Stimulated activated CD8-positive, alpha-beta memory T cell treated with anti-CD3 and anti-CD28 coated beads, Interleukin-7, amount 100 ng/mL, for 1 hour (primary cell): ENCODE data around the gene ERICH6.

Experiments used
- DNase-seq, 2 donors: peaks; one replicate each; pipeline ENCODE4 v3.0.0-alpha.2; 2020; ENCODE audit warnings: low read depth in 2 of 2

ERICH6 gene

DNA sequence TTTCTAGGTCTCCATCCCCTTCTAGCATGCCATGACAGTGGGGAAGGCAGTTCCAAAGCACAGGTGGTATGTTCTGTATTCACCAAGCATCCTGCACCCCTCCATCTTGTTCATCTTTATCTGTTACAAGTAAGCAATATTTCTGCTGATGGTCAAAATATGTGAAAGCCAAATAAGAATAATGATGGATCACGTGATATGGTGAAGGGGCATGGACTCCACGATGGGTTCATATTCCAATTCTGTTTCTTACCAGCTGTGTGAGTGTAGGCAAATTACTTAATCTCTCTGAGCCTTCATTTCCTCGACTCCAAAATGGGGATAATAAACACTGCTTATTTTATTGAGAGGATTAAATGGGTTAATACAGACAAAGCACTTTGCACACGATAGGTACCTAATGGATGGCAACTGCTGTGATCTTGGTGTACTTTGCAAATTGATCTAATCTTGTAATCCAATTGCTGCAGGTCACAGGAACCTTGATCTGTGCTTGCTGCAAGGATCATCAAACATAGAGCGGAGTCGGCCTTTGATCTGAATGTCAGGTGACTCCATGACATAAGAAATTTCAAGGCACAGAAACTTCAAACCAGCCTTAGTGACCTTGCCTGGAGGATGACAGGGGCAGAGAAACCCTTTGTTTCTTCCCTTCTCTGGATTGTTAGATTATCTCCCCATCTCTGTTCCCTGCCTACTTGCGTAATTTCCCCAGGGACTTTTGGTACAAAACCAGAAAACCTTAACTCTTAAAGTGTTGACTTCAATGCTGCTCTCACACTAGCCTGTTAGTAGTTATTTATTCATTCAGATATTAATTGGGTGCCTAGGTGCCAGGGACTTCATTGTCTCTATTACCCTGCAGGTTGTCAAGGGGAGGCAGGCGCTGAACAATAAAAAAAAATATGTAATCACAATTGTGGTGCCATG is 33.4 kb upstream of the ERICH6 start:
- no peak for DNase-seq

DNA sequence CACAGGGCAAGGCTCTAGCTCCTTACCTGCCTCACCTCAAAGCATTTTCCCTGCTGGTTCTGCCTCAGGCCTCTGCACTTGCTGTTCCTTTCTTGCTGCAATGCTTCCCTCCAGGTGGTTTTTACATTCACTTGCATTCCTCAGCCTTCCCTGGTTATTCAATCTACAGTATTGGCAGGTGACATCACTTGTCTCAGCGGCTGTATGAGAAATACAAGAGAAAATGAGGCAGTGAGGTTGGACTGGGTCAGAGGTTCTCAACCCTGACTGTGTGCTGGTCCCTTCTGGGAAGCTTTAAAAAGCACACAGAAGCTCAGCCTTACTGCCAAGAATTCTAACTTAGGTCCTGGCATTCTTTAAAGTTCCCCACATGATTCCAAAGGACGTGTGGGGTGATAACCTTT is 32.6 kb upstream of the ERICH6 start:
- no peak for DNase-seq

DNA sequence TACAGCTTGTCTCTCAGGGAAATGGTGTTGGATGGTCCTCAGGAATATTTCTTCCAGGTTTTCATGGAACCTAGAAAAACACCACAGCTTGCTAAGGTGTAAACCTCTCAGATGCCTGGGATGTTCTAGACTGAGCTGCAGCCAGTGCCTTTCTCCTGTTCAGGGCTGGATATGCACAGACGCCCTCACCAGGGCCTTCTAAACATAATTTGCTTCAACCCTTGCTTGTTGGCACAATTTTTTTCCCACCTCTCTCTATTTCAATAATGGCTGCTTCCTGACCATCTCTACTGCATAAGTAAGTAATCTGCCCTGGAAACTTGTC is 31.0 kb upstream of the ERICH6 start:
- no peak for DNase-seq

DNA sequence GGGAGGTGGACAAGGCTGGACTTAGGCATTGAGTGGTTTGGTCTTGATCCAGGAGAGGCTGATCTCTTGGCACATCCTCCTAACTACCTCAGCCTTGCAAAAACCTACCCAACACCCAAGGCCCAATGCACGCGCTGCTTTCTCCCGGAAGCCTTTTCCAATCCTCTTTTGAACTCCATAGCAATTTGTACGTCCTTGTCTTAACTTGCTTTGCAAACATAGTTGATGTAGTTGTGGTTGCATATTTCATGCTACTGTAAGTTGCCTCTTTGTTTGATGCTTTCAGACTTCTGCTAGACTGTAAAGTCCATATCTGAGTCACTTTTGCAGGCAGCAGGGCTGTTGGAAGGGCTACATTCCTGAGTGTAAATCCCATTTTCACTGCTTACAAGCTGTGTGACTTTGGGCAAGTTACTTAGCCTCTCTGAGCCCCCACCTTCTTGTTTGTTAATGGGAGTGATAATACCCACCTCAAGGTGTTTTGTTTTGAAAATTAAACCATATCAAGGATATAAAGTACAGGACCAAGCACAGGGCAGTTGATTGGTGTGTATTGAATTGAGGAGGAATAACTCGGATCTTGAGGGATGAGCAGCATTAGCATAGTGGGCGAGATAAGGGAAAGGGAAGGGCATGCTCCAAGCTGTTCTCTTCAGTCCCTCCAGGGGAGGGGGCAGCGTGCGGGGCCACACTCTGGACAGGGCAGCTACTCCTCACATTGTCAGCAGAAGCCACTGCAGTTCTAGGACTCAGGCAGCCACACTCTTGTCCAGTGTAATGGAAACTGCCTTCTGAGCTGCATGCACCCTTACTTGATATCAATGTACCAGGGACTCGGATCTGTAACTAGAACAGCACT is 30.4 kb upstream of the ERICH6 start:
- DNase-seq, result no peak

DNA sequence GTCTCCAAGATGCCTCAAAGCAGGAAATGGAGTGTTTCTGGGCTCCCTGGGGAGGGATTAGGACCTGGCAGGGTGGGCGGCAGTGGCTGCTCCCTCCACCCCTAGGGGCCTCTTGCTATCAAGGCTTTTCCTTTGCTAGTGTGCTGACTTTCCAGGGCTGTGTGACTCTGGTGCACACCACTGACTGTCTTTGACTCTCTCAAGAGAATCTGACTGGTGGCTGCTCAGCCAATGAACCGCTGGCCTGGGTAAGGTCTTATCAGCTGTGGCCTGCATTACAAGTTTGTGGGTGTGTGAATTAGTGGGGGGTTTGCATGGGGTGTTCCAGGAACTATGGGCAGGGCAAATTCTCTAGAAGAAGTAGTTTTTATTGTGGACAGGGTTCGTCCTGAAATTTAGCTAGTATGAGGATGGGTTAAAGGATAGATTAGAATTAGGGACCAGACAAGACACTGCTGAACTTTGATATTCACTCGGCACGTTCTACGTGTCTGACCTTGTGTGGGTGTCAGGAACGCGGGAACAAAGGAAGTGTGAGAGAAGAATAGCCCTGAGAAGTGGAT is 29.7 kb upstream of the ERICH6 start:
- DNase-seq, result no peak

DNA sequence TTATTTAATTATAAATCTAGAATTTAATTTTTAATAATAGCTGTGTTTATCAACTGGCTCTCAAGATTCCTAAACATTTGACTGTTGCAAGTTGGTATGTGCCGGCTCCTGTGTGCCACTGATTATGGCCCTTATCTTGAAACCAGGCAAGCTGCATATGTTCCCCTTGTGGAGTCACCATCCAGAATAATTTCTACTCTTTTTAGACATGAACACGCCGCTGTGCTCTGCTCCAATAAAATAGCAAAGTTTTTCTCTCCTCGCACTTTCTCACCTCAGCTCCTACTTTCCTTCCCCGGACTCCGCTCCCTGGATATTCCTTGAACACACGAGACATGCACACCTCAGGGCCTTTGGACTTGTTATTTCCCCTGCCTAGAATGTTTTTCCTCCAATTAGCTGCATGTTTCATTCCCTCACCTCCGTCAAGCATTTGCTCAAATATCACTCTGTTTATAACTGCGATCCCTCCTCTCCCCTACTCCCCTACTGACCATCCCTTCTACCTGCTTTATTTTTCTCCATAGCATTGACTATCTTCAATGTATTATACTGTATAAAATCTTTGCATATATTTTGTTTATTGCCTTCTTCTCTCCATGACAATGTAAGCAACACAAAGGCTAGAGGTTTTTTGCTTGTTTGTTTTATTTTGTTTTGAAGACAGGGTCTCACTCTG is 26.1 kb upstream of the ERICH6 start:
- no peak for DNase-seq

DNA sequence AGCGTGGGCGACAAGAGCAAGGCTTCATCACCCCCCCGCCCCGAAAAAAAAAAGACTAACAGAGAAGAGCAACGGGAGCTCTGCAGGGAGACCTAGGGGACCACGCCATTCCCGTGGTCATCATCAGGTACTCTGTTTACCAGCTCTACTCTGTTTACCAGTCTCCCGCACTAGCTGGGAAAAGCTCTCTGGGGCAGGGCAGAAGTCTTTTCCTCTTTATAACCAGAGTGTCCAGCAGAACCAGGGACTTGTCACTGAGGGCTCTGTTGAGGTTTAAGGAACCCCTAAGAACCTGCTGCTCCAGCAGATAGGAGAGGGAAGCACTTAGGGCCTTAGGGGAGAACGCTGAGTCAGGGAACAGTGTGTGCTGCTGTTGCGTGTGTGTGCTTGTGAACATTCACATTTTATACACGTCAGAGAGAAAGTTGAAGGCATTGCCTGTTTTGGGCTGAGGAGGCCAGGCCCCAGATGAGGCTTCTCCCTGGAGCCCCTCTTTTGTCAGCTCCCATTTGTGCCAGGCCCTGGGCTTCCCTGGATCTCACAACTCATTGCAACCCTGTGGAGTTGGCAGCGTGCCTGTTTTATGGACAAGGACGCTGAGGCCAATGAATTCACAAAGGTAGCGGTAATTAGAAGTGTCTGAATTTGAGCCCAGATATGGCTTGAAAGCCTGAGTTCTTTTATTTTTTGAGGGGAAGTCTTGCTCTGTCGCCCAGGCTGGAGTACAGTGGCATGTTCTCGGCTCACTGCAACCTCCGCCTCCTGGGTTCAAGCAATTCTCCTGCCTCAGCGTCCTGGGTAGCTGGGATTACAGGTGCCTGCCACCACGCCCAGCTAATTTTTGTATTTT is 24.2 kb upstream of the ERICH6 start:
- no peak for DNase-seq

DNA sequence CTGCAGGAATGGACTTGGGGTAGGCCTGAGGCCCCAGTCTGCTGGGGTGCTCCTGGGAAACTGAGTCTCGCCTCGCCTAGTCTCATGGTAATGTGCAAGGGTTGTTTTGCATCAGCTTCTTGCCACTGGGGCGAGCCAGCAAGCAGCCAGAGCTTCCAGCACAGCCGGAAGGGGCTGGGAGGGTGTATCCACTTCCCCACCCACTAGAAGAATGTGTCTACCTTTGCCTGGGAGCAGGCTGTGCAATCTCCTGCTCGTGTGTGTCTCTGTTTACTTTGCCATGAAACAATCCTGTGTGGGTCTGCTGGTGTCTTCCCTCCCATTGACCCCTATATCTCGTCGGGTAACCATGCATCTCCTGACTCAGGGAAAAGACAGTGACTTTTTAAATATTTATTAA is 21.8 kb upstream of the ERICH6 start:
- no peak for DNase-seq

DNA sequence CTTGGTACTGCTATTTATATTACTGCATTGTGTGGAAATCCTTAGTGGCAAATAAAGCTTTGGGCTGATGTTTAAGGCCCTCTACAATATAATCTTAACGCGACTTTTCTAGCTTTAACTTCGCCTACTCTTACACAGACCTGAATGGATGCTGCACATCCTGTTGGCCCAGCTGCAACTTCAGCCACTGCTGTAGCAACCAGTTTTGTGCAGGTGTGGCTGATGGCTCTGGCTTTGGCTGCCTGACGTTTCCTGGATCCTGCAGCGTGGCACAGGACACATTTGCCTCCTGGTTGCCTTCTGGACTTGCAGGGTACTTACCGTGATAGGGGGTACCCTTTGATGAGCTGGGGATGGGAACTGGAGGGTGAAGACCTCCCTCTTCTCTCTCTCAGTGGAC is 20.2 kb upstream of the ERICH6 start:
- DNase-seq, result no peak

DNA sequence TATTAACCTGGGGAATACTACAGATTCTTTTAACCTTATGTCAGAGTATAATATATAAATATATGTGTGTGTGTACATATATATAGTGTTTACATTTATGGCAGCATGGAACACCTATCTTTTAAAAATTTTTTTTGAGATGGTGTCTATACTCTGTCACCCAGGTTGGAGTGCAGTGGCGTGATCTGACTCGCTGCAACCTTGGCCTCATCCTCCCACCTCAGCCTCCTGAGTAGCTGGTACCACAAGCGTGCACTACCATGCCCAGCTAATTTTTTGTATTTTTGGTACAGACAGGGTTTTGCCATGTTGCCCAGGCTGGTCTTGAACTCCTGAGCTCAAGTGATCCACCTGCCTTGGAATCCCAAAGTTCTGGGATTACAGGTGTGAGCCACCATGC is 18.5 kb upstream of the ERICH6 start:
- no peak for DNase-seq

DNA sequence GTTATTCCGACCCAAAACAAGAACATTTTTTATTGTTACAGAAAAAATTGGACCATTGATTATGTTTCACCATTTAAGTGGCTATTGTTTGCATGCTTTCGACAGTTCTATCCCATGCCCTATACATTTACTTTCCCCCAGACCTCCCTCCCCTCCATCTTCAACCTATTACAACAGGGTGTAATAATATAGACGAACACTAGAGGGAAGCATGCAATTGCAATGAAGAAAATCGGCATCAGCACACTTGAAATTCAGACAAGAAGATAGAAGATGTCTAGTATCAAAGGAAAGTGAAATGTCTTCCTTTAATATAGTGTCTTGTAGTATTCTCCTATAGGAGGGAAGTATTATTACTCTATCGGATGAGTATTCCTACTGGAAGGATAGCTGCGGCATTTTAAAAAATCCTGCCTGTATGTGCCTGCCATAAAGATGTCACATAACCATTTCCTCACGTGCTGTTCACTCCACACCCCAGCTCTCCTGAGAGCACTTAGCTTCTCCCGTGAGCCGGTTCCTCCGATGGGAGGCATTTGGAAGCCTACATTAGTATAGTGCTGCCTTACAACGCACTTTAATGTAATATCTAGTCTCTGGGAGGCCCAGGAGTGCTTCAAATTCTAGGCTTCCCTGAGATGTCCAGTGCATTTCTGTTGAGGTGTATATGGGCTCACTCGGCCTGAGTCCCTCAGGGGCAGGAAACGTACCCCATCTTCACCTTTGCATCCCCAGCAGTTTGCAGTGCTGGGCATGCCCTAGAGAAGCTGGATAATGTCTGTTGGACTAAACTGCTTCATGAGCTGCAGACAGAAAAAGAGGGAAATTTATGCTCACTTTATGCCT is 17.8 kb upstream of the ERICH6 start:
- DNase-seq, result no peak

DNA sequence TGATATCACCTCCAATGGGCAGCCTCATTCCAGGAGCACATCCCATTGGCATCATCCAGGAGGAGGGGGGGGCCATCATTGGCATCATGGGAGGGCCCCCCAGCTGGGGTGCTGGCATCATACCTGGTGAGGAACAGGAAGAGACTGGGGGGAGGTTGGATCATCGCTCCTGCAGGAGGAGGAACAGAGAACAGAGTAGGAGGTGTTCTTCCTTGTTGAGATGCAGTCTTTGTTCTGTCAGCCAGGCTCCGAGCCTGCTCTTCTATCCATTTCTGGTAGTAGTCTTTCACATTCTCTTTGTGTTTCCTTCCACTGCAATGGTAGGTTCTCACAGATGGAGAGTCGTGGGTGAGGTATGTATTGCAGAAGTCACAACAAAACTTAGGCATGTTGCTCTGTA is 16.7 kb upstream of the ERICH6 start:
- DNase-seq, result no peak

DNA sequence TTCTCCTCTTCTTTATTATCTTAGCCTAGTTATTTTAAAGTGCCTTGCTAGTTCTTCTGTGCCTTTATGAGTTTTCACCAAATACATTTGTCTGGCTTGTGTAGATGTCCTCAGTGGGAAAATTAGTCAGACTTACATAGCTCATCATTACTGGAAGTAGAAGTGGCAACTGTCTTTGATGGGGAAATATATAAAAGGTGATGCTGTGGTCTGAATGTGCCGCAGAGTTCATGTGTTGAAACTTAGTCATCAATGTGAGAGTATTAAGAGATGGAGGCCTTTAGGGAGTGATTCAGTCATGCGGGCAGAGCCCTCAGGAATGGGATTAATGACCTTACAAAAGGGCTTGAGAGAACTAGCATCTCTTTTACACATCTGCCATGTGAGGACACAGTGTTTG is 6.4 kb upstream of the ERICH6 start:
- DNase-seq, result no peak

DNA sequence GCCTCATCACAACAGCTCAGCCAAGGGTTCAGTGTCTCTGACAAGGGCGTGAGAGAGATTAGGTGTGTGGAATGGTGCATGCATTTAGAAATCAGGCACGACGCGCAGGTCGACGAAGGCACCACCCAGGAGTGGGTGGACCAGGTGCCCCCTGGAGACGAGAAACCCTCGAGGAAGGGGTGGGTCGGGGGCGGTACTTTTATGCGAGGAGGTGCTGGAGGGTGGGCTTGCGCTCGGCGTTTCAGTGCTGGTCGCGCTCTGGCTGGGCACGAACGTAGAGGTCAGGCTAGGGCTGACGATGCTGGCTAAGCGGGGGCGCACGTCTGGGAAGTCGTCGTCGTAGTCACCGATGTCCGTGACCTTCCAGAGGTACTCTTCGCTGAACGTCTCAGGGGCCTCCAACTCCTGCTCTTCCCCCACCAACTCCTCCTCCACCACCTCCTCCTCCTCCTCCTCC is 393 bp downstream of the ERICH6 start:
- DNase-seq, result peak; percentile 12 to 14

DNA sequence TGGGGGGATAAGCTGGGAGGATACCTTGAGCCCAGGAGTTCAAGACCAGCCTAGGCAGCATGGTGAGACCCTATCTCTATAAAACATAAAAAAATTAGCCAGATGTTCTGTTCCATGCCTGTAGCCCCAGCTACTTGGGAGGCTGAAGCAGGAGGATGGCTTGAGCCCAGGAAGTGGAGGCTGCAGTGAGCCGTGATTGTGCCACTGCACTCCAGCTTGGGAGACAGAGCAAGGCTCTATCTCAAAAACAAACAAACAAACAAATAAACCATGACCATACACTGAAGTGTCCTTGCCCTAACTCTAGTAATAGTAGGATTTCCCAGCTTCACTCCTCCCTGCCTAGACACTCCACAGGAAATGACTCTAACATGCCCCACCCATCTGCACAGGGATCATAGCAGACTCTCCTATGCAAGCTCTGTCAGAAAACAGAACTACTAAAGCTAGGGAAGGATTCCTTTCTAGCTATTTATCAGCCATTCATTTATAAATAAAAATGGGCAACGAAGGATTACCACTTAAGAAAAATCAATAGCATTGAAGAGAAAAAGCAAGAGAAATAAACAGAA is 4.6 kb downstream of the ERICH6 start:
- no peak for DNase-seq

DNA sequence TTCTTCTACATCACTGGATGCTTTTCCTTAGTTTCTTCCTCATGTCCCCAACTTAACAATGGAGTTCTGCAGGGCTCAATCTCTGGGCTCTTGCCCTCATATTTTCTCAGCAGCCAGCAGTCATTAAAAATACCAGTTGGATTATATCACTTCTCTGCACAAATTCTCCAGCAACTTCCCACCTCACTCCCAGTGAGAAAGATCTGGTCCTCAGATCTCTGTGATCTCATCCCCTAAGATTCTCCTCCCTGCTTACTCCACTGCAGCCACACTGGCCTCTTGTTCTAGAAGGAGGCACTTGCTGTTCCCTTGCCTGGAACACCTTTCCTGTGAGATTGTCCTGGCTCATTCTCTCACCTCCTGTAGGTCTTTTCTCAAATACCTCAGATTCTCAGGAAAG is 6.1 kb downstream of the ERICH6 start:
- DNase-seq, result no peak

DNA sequence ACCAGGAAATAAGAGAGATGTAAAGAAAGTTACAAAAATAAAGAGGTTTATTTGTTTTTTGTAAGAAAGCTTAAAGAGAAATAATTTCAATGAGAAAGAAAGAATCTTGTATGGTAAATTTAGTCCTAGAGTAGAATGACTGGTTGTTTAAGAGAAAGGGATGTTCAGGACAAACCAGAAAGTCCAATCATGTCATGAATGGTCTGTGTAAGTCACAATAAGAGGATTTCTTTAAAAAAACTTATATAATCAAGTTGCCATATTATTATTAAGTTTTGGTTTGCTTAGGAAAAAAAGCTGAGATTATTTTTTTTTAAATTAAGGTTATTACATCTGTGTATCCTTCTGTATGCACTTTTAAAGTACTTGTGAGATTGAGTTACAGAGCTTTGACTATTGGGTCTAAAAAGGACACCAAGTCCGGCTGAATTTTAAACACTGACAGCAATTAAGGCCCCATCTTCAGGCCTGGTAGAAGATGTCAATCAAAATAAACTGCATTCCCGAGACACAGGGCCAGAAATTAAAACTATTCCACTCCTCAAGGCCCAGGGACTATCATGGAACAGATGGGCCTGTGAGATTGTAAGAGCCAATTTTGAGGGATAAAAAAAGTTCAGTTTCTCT is 12.2 kb downstream of the ERICH6 start:
- DNase-seq, result no peak

DNA sequence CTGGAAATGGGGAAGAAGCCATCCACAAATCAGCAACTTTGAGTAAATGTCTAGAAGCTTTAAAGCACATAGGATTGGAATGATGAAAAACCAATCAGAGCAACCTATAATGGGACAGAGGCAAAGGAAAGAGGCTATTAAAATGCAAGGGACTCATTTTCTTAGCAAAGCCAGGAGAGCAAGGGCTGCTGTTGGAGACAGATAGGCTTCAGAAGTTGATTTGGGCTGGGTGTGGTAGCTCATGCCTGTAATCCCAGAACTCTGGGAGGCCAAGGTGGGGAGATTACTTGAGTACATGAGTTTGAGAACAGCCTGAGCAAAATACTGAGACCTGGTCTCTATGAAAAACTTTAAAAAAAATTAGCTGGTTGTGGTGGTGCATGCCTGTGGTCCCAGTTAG is 16.1 kb downstream of the ERICH6 start:
- no peak for DNase-seq

DNA sequence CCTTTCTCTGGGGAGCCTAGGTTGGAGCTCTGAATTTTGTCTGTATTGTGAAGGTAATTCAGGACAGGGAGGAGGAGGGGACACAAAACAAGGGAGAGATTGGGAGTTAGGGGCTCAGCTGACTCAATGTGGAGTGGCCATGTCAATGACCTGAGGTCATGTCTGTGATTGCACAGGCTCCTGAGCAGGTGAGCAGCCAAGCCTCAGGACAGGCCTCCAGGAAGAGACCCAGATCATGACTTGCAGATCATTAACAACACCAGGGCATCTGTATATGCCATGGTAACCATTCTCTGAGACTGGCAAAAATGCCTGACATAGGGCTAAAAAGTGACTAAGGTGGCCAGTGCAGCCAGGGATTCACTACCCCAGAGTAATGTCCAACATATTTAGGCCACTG is 20.9 kb downstream of the ERICH6 start:
- DNase-seq, result no peak
